ENCODE measurements around the gene STX18.

DNA sequence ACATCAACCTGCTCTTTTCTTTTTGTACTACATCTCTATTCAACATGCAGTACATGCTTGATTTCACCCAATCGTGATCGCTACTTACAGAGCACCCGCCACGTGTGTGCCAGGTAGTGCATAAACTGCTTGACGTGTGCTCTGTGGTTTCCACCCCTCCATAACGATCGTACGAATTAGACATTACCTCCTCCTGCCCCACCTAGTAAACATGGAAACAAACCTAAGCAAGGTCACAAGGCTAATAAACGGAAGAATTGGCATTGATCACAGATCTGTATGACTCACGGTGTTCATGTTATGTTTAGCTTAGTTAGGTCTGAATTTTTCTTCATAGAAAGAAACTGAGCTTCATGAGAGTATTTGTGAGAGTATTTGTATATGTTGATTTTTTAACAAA is 64.1 kb downstream of the STX18 start:
- no peak for TF ChIP-seq CTCF (IDR thresholded peaks at IDR 0.05; ENCODE audit: low read length)
- TF ChIP-seq EZH2phosphoT487 (IDR thresholded peaks at IDR 0.05; ENCODE audit: low read length), result no peak
